ENCODE results near the gene GALNTL6. TPM values are rescaled to one million over a fixed set of nuclear protein-coding genes. Genes with fewer than 3 reads are reported as not detected.

Gene GALNTL6
- total and polyA plus RNA-seq, 8 donors = 0.13 to 0.41 (median 0.21) TPM; not detected in 4

DNA sequence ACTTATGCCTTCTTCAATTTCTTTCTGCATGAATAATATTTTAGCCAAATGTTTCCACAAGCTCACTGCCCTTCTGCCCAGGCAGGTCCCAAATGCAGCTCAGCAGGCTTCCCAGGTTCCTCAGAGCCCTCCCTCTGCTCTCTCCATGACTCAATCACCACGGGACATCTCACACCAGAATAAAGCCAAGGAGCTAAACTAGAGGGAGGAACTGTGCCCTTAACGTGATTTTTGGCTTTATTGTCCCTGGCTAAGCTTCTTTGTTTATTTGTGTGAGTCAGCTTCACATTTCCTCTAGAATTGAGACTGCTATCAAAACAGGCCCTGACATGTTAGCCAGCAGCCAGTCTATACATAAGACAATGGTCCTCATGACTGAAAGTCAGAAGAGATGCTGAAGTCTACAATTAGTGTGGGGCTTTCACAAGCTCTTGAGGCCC, 1169.0 kb downstream of the GALNTL6 start:
- DNase-seq = peak in 1 of 6 donors; percentile 16

GRCh38 chr4:172983014-172983413, 1169.8 kb downstream of the GALNTL6 start:
- H3K9me3 ChIP-seq = no peaks in the 10 kb centered on the region
- H3K4me3 ChIP-seq = no peak overlapping the region
- no peak for FAIRE-seq
- TF ChIP-seq, protein P1, sequence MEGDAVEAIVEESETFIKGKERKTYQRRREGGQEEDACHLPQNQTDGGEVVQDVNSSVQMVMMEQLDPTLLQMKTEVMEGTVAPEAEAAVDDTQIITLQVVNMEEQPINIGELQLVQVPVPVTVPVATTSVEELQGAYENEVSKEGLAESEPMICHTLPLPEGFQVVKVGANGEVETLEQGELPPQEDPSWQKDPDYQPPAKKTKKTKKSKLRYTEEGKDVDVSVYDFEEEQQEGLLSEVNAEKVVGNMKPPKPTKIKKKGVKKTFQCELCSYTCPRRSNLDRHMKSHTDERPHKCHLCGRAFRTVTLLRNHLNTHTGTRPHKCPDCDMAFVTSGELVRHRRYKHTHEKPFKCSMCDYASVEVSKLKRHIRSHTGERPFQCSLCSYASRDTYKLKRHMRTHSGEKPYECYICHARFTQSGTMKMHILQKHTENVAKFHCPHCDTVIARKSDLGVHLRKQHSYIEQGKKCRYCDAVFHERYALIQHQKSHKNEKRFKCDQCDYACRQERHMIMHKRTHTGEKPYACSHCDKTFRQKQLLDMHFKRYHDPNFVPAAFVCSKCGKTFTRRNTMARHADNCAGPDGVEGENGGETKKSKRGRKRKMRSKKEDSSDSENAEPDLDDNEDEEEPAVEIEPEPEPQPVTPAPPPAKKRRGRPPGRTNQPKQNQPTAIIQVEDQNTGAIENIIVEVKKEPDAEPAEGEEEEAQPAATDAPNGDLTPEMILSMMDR (IDR thresholded peaks at IDR 0.05) = no peak
- no peaks in the 10 kb centered on the region for H3K27me3 ChIP-seq
- intact Hi-C loops (cut with DNase I) = no loop called here
- H3K4me1 ChIP-seq = peaks cover 6 to 12% (median 10%) of the 10 kb centered on the region in 3 donors
- WGBS, 2 donors = 90 to 96% methylated on average over 3 of the region's 3 CpGs
- DNase-seq = no peak
- no peak overlapping the region for H3K27ac ChIP-seq
- ATAC-seq = no peak
- H3K36me3 ChIP-seq = no peaks in the 10 kb centered on the region

More for the DNA sequence above, 1169.0 kb downstream of the GALNTL6 start:
- FAIRE-seq (no peak), ATAC-seq (peak in 3 of 4 donors; percentile 21 to 52 (median 37))
- 55 to 59% methylated on average over 2 of the region's 2 CpGs for WGBS, 2 donors
- peaks cover 6 to 12% (median 10%) of the 10 kb centered on the region in 3 donors for H3K4me1 ChIP-seq
- H3K36me3 ChIP-seq = no peaks in the 10 kb centered on the region
- H3K4me3 ChIP-seq = no peak overlapping the region
- H3K27ac ChIP-seq = no peak overlapping the region
- TF ChIP-seq, protein P1 (IDR thresholded peaks at IDR 0.05) = no peak
- no peaks in the 10 kb centered on the region for H3K27me3 ChIP-seq
- H3K9me3 ChIP-seq = no peaks in the 10 kb centered on the region
- intact Hi-C loops (cut with DNase I) = no loop called here

GRCh38 chr4:172983631-172984030, 1170.4 kb downstream of the GALNTL6 start:
- H3K4me1 ChIP-seq = peaks cover under 1 to 8% (median 7%) of the 10 kb centered on the region in 3 donors
- no peak overlapping the region for H3K4me3 ChIP-seq
- no peaks in the 10 kb centered on the region for H3K9me3 ChIP-seq
- H3K27ac ChIP-seq = no peak overlapping the region
- intact Hi-C loops (cut with DNase I) = no loop called here
- DNase-seq (no peak), FAIRE-seq (no peak), ATAC-seq (no peak)
- WGBS, 2 donors = 94 to 97% methylated on average over 3 of the region's 3 CpGs
- H3K36me3 ChIP-seq = no peaks in the 10 kb centered on the region
- TF ChIP-seq, protein P1 (IDR thresholded peaks at IDR 0.05) = no peak
- H3K27me3 ChIP-seq = no peaks in the 10 kb centered on the region

- 77 to 79% methylated on average over 2 of the region's 2 CpGs for WGBS, 2 donors
- no peak for FAIRE-seq
- intact Hi-C loops (cut with DNase I) = no loop called here
- no peaks in the 10 kb centered on the region for H3K4me1 ChIP-seq
- ATAC-seq = no peak
- H3K4me3 ChIP-seq = no peak overlapping the region
- no peaks in the 10 kb centered on the region for H3K36me3 ChIP-seq
- H3K9me3 ChIP-seq = no peaks in the 10 kb centered on the region
- no peak overlapping the region for H3K27ac ChIP-seq
- no peak for DNase-seq
- TF ChIP-seq, protein P1 (IDR thresholded peaks at IDR 0.05) = no peak
- no peaks in the 10 kb centered on the region for H3K27me3 ChIP-seq
Observed at GRCh38 chr4:172985552-172985951, 1172.3 kb downstream of the GALNTL6 start.

DNA sequence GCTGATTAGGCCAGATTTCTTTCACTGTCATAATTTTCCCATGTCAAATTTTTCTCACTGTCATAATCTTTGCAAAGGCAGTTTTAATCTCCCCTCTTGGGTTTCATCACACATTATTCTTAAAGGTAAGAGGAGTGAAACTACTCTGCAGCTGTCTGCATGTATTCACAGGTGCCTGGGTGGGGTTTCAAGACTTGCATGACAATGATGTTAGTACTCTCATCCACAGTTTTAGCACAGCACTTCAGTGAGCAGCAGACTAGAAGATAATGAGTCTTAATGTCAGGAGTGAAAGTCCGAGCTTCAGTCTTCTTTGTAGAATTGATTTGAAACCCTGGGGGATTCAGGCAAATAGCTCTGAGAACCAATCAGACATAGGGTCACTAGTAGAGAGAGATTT, 1172.9 kb downstream of the GALNTL6 start:
- H3K4me3 ChIP-seq = no peak overlapping the region
- FAIRE-seq (no peak), DNase-seq (no peak), ATAC-seq (no peak)
- TF ChIP-seq, protein P1 (IDR thresholded peaks at IDR 0.05) = no peak
- intact Hi-C loops (cut with DNase I) = no loop called here
- H3K27me3 ChIP-seq = no peaks in the 10 kb centered on the region
- no peak overlapping the region for H3K27ac ChIP-seq
- 88% methylated on average over 1 of the region's 1 CpG for WGBS, 2 donors
- H3K36me3 ChIP-seq = no peaks in the 10 kb centered on the region
- H3K9me3 ChIP-seq = no peaks in the 10 kb centered on the region
- H3K4me1 ChIP-seq = no peaks in the 10 kb centered on the region

All from pancreas (tissue), 10 donors.